Nephron progenitor cell (in vitro differentiated cells): Measurements from ENCODE around the gene ZBTB4.
A peak's percentile ranks its signal among the peaks of the same experiment; 100 is the strongest.

Source experiments
- DNase-seq: peaks from one replicate; pipeline ENCODE4 v3.0.0; 2021
- H3K27ac Mint-ChIP-seq: 2 replicates; pipeline ENCODE4 v1.8.0; 2021; ENCODE audit warnings: mild to moderate bottlenecking, moderate library complexity, mixed read lengths
- H3K27me3 Mint-ChIP-seq: 2 replicates; pipeline ENCODE4 v1.8.0; 2021; ENCODE audit warnings: mild to moderate bottlenecking, low read depth, mixed read lengths; ENCODE audit not compliant: poor library complexity
- H3K36me3 Mint-ChIP-seq: 2 replicates; pipeline ENCODE4 v1.8.0; 2021; ENCODE audit warnings: low read depth, mixed read lengths
- H3K4me1 Mint-ChIP-seq: 2 replicates; pipeline ENCODE4 v1.8.0; 2021; ENCODE audit warnings: mixed read lengths
- H3K4me3 Mint-ChIP-seq: 2 replicates; pipeline ENCODE4 v1.8.0; 2021; ENCODE audit warnings: mild to moderate bottlenecking, moderate library complexity, mixed read lengths
- H3K9me3 Mint-ChIP-seq: 2 replicates; pipeline ENCODE4 v1.8.0; 2021; ENCODE audit warnings: mild to moderate bottlenecking, moderate library complexity, mixed read lengths
- CTCF ChIP-seq: fragments of 200-600 bp; sonication (generic); IDR thresholded peaks from 2 replicates; pipeline ENCODE4 v1.5.0; 2021; ENCODE audit warnings: antibody characterized with exemption

ZBTB4 gene

DNA sequence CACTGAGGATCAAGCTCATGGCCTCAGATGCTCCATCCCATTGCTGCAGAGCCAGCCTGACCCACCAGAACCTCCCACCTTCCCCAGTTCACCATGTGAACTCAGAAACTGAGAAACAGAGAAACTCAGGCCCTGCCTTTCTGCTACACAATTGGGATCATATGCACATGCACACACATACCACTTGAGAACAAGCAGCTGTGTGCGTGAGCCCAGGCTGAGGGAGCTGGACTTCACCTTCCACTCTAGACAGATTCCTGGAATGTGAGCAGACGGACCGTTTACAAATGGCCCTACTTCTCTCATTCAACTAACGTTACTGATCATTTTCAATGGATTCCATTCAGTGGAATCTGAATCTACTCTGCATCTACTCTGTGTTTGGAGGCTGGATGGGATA, 55.8 kb downstream of the ZBTB4 start:
- H3K27ac Mint-ChIP-seq: no peak overlapping the region
- H3K4me1 Mint-ChIP-seq: peaks cover 40% of the 10 kb centered on the region
- no peaks in the 10 kb centered on the region for H3K36me3 Mint-ChIP-seq
- H3K27me3 Mint-ChIP-seq: peaks cover 7% of the 10 kb centered on the region
- H3K9me3 Mint-ChIP-seq: no peaks in the 10 kb centered on the region
- DNase-seq: no peak
- no peak overlapping the region for H3K4me3 Mint-ChIP-seq
- no peak for TF ChIP-seq CTCF

DNA sequence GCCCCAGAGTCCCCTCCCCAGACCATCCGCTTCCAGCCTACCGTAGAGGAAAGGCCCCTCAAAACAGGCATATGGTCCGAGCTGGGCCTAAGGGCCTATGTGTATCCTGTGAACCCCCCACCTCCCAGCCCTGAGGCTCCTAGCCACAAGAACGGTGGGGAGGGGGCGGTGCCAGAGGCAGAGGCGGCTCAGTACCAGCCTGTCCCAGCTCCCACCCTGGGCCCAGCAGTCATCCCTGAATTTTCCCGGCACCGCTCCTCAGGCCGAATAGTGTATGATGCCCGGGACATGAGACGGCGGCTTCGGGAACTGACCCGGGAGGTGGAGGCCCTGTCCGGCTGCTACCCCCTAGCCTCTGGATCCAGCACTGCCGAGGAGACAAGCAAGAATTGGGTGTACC, 58.2 kb downstream of the ZBTB4 start:
- Mint-ChIP-seq H3K4me3 (no peak overlapping the region), H3K9me3 (no peaks in the 10 kb centered on the region), H3K4me1 (peaks cover 53% of the 10 kb centered on the region), H3K27ac (peak overlapping the region; percentile 98), H3K36me3 (peaks cover 7% of the 10 kb centered on the region), H3K27me3 (peaks cover 2% of the 10 kb centered on the region)
- DNase-seq: no peak
- TF ChIP-seq CTCF: no peak

GRCh38 chr17:7419819-7420610, 59.4 kb downstream of the ZBTB4 start, which contains the start of gene SPEM1:
TSS of gene SPEM1 (plus strand) at chr17:7420324. CDS start at chr17:7420385, 61 bp downstream.
- Mint-ChIP-seq H3K27me3 (peaks cover 3% of the 10 kb centered on the region), H3K4me1 (peaks cover 53% of the 10 kb centered on the region), H3K36me3 (peaks cover 18% of the 10 kb centered on the region), H3K9me3 (no peaks in the 10 kb centered on the region), H3K4me3 (peak within 1 kb of the TSS; percentile 46), H3K27ac (peak within 1 kb of the TSS; percentile 98)
- TF ChIP-seq CTCF: no peak
- peak; percentile 59 for DNase-seq

DNA sequence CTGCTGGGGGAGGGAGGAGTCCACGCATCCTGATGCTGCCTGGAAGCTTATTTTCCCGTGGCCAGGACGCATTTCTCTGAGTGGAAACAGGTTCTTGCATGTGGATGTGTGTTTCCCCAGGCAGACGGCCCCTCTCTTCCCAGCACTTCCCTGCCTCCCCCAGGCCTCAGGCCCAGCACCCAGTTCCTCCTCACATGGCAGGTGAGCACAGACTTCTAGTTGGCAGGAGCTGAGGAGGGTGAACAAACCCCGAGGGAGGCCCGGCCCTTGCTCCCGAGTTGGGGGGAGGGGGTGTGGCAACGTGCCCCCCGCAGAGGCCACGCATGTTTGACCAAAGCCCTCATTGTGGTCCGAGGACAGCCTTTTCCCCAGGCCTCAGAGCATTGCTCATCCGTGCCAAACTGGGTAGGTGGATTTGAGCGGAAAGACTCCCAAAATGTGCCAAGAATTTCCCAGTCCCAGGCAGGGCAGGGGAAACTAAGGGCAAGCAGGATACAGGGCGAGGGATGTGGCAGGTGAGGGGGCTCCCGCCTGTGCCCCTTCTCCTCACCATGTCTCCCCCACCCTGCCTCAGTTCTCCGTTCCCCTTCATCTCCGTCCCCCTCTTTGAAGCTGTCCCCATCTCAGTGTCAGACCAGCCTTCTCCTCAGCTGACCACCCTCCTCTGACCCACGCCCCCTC, 60.8 kb downstream of the ZBTB4 start:
- H3K27ac Mint-ChIP-seq: peak overlapping the region; percentile 98
- H3K4me3 Mint-ChIP-seq: no peak overlapping the region
- peaks cover 18% of the 10 kb centered on the region for H3K36me3 Mint-ChIP-seq
- TF ChIP-seq CTCF: no peak
- H3K4me1 Mint-ChIP-seq: peaks cover 49% of the 10 kb centered on the region
- H3K9me3 Mint-ChIP-seq: no peaks in the 10 kb centered on the region
- DNase-seq: no peak
- peaks cover 3% of the 10 kb centered on the region for H3K27me3 Mint-ChIP-seq

- no peak overlapping the region for H3K27ac Mint-ChIP-seq
- H3K4me1 Mint-ChIP-seq: peaks cover 60% of the 10 kb centered on the region
- no peaks in the 10 kb centered on the region for H3K9me3 Mint-ChIP-seq
- peaks cover 20% of the 10 kb centered on the region for H3K36me3 Mint-ChIP-seq
- H3K27me3 Mint-ChIP-seq: peaks cover 3% of the 10 kb centered on the region
- DNase-seq: no peak
- no peak overlapping the region for H3K4me3 Mint-ChIP-seq
- TF ChIP-seq CTCF: no peak
Observed at GRCh38 chr17:7417056-7417655, 62.3 kb downstream of the ZBTB4 start.
